ENCODE results near the gene RERE.

The RERE gene

DNA sequence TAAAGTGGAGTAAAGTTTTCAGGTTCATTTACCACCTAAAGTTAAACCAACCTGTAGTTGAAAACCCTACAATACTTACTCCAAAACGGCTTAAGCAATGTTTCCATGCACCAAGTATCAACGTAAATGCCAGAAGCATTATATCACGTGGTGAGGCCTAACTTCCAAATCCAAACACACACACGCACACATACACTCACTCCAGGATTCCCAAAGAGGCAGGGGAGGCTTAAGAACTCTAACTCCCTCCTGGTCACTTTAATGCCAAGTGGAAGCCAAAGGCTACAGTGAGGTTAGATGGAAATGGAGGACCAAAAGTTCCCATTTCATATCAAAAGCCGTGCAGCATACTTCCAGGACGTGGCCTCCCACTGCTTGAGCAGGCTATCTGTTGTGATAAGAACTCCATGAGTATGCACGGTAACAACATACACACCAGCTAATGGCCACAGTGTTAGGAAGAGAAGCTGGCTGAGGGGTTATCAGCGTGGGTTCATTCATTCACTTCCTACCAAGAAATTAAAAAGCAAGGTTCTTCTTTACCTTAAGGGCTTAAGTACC, 275.4 kb downstream of the RERE start:
- no peak for DNase-seq (ENCODE audit: low spot score)

DNA sequence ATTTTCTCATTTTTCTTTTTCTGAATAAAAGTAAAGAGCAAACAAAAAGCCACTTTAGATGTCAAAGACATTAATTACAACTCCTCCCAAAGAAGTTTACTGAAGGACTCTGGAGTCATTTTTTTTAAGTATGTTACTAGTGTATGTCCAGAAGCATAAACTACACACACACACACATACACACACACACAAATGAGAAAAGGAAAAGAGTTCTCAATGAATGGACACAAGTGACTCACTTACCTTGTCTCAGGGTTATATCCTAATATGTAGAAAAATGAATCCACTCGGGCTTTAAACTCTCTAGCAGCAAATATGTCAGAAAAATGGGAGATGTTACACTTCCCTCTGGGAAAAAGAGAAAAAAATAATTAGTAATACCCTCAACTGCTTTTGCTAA, 276.5 kb downstream of the RERE start:
- no peak for DNase-seq (ENCODE audit: low spot score)

DNA sequence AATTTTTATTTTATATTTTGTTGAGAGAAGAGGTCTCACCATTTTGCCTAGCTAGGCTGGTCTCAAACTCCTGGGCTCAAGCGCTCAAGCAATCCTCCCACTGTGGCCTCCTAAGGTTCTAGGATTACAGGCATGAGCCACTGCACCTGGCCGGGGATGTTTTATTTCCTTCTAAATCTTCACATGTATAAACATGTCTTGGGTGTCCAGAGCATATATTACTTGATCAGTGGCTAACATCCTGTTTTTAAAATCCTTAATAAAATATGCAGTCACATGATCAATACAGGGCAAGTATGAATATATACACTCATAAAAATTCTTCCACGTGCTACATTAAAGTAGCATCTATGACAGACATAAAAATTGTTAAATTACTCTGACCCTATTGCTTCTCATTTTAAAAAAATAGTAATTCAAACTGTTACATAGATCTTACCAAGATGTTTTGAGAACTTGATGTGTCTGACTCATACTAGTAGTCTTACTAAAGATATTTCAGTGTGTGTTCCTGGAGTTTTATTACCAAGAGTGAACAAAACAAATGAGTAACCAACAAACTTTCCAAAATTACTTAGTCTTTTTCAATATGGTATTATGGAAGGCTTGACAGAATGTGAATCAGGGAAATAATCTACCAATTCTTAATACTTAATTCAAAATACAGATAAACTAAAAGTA, 277.0 kb downstream of the RERE start:
- DNase-seq (ENCODE audit: low spot score), result no peak

DNA sequence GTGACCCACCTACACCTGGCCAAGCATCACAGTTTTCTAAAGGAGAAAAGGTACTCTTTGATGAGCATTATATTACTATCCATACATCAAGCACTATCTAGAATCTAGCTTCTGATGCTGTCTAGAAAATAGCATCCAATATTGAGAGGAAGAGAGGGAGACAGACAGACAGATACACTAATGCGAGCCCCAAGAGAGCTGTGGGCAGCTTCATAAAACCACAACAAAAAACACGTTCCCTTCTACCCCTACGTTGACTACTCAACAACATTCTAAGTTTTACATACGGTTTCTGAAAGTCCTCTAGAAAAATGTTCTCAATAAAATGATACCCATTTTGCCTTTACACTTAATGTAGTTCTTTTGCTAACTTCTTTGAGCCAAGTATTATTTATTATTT, 277.8 kb downstream of the RERE start:
- DNase-seq (ENCODE audit: low spot score), result no peak

DNA sequence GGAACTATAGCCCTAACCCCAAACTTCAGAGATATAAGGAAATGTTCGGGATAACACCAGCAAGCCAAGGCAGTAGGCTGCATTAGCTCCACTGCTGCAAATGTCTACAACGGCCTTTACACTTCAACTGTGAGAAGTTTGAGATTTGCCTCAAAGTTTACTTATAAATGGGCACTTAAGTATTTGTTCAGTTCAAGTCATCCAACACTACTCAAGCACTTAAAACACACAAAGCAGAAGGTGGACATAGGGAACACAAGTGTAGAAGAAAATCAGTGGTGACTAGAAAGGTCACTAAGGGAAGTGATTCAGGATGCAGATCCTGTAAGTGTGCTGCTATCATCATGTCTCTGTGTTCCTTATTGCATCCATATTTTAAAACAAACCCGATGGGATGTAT, 278.9 kb downstream of the RERE start:
- no peak for DNase-seq (ENCODE audit: low spot score)

DNA sequence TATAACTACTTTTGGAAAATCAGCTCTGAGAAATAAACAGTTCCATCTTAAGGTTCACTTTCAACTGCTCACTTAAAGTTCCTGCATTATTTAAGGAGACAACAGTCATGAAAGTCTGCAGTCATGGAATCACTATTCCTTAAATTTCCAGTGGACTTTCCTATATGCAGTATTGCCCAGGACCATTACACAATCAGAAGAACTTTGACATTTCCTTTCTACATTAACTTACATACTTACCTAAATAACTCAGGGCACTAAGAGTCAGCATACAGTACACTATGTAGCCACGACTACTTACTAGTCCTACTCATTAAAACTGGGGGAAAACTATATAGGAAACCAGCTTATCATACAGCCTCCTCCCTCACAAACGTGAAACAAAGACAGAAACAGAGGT, 279.4 kb downstream of the RERE start:
- DNase-seq (ENCODE audit: low spot score), result no peak

DNA sequence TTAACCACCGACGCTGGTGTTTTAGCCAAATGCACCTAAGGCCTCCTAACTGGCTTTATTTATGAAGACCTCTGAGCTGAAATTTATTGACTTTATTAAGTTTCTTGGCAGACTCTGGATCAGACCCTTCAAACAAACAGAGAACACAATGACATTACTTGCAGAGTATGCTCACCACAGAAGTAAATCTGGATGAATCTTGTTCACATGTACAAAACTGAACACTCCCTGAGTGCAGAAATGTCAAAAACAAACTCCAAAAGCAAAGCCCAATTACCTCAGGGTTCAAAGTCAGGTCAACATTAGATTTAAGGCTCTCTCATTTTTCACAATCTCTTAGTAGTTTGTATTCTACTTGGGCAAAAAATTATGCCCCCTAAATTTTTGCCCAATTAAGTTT, 280.9 kb downstream of the RERE start:
- no peak for DNase-seq (ENCODE audit: low spot score)

DNA sequence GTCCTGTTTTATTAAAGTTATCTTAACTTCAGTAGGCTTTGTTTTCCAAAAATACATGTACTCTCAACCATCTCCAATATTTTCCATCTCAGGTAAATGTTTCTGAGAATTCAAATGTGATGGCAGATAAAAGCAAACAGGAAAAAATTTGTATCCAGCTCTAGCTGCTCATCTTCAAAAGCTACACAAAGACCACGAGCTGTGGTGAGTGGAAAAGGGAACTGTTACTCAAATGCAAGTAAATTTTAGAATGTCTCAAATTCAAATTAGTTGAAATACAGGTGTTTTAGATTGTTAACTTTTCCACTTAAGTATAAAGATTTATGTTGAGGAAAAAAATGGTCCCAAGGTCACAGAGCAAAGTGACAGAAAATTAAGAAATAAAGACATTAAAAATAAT, 283.5 kb downstream of the RERE start:
- DNase-seq (ENCODE audit: low spot score), result no peak

DNA sequence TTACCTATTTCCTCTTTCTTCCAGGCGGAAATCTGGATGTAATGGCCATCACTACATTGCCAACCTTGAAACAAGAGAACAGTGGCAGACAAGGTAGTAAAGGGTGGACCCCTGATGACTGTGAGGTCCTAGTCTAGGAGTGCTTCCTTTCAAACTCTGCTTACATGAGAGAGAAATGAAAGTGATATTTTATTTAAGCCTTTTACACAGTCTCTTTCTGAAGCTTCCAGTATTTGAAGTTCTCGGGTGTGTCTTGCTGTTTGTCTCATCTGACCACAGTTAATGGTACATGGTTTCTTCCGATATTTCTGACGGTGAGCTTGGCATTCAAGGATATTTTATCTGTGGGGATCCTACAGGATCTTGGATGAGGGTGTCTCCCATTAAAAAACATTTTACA, 284.3 kb downstream of the RERE start:
- DNase-seq (ENCODE audit: low spot score), result no peak

DNA sequence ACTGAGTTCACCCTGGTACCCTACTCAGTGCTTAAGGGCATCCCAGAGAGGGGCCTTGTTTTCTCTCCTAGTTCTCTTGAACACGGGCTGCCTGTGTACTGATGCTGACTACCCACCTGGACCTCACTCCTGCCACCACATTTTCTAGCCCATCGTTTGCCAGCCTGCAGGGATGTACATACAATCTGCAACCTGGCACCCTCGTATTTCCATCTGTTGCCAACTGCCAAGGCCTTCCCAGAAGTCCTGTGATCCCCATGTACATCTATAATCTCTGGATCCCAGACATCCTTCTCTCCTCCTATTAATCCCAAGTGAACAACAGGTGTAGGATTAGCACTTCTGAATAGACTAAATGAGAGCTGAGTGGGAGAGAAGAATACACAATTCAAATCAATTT, 287.5 kb downstream of the RERE start:
- no peak for DNase-seq (ENCODE audit: low spot score)

DNA sequence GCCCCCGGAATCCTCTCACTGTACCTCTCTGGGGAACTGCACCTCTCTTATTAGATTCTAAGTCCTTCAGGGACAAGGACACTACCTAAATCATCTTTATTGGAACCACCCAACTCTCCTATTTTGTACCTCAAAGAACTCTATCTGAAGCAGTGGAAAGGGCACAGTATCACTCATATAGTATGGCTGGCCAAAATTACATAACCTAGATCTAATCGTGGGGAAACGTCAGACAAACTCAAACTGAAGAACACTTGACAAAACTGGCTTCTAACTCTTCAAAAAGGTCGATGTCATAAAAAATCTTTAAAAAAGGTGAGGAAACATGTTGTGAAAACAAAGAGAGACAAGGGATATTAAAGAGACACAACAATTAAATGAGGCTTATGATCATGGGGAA, 289.5 kb downstream of the RERE start:
- no peak for DNase-seq (ENCODE audit: low spot score)

DNA sequence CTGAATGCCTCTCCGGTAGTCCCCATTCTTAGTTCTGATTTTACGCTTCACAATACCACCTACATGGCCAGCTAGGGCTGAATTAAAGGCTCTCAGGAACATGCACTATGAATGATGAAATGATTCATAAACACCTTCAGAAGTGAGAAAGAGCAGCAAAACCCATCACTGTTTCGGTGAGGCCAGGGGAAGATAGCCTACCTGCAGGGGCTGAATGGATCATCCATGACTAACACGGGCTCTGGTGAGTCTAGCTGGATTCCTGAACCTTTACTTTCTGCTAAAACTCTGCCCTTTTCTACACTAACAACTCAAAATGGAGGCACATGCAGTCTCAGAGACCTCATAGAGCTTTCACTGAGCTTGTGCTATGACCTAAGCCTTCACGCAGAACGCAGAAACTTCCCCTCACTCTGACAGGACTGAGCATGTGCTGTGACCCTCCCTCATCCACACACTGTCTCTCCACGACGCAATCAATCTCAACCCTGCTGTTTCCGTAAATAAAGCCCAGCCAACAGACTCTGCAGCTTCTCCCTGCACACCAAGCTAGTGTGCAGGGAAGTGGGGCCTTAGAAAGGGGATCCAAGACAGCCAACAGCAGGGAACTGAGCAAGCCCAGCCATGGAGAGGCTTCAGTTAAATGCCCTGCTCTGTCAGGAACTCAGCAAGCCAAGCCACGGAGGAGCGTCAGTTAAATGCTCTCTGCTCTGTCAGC, 291.7 kb downstream of the RERE start:
- peak; percentile 73 for DNase-seq (ENCODE audit: low spot score)

DNA sequence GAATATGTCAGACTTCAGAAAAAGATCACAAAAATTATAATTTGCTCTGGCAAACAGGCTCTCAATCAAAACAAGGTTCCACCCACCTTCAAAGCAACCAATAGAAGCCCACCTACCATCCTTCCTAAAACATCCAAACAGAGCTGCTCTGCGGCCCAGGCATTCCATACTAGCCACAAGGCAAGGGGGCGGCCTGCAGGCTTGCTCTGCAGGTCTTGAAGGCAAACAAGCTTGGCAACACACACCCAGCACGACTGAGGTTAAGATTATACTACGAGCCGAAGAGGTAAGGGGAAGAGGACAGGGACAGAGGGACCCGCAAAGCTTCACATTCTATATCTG, 292.3 kb downstream of the RERE start:
- no peak for DNase-seq (ENCODE audit: low spot score)

DNA sequence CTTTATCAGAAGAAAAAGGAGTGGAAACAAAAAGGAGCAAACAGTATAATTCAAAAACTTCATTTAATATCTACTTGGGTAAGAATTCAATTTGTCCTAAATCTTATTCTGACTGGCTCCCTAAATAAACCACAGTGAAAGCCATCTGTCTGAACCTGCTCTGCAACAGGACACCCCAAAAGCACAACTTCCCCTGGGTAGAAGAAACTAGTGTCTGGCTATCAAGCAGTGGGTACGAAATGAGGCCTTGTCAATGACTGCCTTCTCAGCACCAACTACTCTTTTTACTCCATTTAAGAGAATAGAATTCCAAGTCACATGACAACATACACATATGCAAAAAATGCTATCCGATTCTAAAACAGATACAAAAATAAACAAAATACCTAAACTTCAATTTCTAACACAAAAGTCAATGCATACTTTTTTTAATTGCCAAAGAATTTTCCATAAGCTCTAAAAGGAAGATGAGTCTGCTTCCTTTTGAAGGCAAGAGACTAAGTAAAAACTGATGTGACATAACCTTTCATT, 292.7 kb downstream of the RERE start:
- no peak for DNase-seq (ENCODE audit: low spot score)

DNA sequence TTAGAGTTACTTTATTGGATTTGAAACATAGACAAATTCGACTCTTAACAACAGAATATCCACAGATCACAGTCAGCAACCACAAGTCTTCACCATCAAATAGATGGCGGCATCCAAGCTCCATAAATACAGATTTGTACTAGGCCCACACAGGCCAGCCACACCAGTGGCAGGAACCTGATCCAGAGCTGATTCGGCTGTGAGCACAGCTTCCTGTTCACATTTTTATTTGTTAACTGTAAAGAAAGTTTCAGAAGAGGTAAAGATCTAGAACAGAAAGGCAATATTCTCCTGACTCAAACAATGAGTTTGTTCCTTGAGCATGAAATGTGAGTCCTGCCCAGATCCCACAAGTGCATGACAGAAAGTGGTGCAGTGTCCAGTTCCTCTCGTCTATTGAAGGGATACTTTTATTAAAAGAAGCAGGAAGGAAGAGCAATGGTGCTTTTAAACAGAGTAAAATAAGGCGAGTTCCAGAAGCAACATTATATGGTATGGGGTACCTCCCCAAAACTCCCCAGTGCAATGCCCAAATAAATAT, 293.7 kb downstream of the RERE start:
- no peak for DNase-seq (ENCODE audit: low spot score)

DNA sequence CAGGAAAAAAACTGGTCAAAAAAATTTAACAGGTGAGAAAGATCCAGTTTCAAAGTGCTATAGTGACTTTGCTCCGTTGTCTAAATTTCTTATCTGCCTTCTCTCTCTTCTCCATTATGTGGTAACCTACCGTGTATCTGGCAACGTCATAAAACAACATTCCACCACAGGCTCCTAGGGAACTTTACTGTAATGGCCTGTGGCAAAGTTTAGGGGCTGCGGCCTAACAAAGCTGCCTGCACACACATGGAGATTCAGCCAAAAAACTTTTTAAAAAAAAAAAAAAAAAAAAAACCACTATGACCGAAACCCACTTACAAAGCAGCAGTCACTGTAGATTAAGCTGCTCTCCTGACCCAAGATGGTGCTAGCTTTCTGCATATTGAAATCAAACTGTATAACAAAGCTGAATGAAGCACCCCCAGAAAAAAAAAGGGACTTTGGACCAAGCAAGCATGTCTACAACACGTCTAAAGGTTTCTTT, 296.9 kb downstream of the RERE start:
- no peak for DNase-seq (ENCODE audit: low spot score)

DNA sequence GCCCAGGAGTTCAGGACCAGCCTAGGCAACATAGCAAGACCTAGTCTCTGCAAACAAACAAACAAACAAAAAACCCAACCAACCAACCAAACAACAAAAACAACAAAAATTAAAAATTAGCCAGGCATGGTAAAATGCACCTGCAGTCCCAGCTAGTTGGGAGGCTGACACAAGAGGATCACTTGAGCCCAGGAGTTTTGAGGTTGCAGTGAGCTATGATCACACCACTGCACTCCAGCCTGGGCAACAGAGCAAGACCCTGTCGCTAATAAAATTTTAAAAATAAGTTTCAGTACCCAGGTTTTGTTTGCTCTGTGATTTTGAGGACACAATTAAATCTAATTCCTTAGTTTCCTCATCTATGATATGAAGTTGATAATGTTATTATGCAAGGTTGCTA, 298.3 kb downstream of the RERE start:
- DNase-seq (ENCODE audit: low spot score), result no peak

DNA sequence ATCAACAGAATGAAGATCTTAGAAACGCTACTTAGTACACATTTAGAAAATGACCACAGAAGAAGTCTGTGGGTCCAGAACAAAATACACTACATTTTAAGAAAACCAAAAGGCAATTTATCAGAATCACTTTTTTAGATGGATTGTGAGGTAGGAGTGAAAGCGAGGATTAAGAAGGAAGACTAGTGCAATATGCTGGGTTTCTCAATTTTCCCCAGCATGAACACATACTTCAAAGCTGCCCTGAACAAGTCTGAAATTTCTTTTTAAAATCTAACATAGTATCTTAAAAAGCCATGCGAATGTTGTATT, 299.0 kb downstream of the RERE start:
- no peak for DNase-seq (ENCODE audit: low spot score)

DNA sequence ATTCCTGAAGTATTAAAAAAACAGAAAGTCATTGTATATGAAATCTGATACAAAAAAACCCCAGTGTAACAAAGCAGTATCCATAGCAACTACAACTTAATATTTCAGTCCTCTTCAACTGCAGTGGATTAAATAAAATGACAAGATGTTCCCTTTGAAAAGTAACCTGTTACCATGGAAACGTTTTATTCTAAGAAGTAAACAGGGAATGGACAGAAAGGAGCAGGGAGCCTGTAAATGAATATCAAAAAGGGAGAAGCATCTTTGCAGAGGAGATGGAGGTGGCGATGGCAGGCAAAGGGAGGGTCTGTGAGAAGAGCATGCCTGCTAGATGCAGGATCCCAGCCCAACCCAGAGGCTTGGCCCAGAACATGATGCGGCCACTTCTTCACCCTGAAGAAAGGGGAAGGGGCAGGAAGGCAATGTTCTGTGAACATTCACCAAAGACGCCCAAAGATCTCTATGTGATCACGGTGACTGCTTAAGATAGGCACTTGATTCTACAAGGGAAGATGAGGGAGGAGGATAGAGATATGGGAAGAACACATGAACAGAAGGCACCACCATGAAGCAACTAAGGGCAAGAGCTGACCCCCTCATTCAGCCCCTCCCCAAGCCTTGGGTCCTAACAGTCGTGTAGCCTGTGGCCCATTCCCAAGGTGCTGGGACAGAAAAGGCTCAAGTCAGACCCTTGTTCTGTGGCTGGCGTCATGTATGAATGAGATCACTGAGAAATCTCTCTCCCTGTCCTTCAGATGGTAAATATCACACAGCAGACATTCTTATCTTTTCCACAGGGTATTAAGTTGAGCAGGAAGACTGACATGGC, 299.6 kb downstream of the RERE start:
- DNase-seq (ENCODE audit: low spot score), result no peak

DNA sequence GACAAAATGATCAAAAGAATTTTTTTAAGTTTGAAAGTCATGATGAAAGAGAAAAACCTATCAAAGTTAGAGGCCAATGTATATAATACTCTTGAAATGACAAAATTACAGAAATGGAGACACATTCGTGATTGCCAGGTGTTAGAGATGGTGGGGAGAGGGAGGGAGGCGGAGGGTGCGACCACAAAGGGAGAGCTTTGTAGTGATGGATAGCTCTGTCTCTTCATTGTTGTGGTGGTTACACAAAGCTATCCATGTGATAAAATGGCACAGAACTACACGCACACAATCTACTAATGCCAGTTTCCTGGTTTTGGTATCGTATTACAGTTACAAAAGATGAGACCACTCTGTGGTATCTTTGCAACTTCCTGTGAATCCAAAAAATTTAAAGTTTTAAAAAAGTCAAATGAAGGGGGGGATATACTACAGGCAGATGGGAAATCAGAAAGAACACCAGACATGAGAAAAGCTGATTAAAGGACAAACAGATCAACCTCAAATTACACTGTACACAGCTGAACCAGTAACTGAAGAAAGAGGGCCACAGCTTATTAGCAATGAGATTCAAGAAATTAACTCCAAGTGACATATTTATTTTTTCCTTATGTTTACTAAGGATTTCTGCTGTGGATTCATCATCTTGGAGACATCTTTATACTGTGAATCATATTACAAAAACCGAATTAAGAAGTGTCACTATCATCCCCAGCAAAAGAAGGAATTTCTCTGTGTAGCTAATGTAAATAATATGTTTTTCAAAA, 300.5 kb downstream of the RERE start:
- no peak for DNase-seq (ENCODE audit: low spot score)

DNA sequence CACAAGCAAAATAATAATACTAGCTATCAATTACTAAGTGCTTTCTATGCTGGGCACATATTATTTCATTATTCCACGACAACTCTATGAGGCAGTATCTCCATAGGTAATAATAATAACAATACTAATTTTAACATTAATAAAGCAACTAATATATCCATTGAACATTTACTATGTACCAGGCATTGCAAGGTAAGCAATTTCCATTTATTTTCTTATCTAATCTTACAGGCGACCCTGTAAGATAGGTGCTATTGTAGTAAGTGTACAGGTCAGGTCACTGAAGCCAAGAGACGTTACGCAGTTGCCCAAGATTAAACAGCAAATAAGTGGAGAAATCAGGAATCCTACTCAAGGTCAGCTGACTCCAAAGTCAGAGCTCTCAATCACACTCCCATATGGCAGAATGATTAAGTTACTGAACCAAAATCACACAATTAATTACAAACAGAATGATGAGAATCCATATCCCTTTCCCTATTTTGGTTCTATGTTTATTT, 301.1 kb downstream of the RERE start:
- DNase-seq (ENCODE audit: low spot score), result no peak

DNA sequence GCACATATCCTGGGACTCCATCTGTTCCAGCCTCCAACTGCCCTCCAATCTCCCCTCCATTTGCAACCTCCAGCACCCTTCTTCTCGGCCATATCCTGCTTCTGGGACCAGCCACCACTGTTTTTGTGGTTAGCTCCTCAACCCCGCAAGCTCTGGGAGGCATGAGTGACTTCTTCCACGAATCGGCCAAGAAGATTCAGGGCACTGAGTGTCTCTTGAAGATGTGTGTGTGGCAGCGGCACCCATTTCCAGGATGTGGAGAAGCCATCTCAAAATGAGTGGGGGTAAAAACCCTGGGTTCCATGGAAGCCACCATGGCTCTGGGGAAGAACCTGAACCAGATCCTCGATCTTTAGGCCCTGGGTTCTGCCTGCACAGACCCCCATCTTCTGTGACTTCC, 304.9 kb downstream of the RERE start:
- no peak for DNase-seq (ENCODE audit: low spot score)
